ENCODE results near the gene INSRR.

Gene INSRR

DNA sequence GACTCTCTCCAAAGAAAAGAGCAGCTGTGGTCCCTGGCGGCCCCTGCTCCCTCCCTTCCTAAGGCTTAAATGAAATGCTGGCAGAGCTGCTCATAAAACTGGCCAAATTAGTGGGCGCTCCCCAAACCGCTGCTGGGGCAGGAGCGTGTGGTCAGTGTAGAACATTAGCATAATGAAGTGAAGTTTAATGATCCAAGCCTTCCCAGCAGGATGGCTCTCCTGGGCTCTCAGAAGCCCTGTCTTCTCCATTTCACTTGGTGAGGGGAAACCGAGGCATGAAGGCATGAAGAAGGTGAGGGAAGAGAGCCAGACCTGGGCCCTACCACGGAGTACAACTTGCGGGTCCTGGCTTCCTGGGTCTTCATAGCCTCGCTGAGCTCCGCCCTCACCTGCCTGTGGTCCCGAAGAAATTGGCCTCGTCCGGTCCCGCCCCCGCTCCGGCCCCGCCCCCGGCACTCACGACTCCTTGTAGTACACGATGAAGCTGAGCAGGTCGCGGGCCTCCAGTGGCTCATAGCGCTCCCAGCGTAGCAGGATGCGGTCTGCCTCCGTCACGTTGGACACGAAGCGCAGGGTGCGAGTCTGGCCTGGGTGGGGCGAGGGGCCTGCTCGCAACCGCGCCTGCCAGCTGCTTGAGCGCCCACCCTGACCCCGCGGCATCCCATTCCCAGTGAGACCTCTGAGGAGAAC is 10.3 kb downstream of the INSRR start:
- DNase-seq (ENCODE audit: low spot score): no peak

DNA sequence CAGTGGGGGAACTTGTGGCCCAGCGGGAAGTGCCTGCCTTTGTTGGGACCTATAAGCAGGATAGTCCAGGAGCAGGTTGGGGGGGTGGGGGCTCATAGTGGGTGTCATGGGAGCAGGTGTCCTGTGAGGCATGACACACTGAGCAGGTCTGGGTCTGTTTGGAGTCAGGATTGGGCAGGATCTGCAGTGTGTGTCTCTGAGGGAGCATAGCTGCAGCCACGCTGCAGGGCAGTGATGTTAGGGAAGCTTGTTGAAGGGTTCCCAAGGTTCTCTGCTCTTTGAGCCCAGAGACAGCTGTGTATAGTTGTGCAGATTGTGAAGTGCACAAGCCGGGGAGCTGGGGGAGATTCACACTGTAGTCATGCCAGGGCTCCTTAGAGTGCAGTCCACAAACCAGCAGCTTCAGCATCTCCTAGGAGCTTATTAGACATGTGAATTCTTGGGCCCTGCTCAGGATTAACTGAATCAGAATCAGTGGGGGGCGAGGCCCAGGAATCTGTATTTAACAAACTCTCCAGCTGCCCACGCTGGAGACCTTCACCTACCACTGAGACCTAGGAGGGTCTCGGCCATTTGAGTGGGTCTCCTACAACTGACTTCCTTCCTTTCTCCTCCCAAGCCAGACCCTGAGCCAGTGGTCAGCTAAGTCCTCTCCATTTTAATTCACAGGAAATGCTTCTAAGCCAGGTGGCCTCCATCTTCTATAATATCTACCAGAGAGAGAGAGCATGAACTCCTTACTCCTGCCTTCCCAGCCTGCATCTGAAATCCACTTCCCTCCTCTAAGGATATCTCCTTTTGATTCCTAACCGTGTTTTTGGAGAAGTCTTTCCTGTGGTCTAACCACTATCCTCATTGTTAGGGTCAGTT is 11.1 kb downstream of the INSRR start:
- DNase-seq (ENCODE audit: low spot score): no peak

DNA sequence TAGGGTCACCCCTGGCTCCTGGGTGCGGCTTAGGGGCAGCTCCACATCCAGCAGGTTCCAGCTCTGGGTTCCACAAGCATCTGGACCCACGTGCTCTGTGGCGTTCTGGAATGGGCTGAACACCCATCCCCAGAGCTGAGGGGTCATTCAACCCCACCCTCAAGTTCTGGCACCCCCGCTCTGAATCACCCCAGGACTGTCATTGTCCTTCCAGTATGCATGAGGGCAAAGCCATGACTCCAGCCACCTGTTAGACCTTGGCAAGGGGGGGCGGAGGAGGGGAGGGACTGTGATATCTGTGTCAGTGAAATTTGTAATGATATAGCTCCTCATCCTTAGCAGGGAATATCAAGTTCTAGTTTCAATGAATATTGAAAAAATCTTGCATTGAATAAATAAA is 12.3 kb downstream of the INSRR start:
- no peak for DNase-seq (ENCODE audit: low spot score)

DNA sequence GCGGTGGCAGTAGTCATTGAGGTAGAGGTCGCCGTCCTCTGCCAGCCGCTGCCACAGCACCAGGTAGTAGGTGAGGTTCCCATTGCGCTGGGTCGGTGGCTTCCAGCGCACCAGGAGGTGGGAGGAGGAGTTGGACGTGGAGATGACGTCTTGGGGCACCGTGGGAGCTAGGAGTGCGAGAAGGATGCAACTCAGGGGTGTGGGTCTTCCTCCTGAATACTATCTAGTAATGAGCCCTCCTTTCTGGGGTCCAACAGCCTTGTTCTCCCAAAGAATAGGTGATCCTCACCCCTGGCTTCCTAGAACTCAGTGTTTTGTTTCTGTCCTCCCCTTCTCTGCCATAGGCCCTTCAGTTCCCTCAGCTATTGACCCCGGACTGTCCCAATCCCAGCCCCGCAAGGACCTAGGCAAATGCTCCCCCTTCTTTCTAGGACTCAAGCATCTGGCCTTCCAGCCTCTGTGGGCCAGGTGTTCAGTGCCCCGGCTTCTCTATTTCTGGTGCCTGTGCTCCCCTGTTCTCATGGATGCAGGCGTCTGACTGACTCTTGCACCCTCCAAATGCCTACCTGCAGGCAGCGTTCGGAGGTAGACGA is 12.9 kb downstream of the INSRR start:
- DNase-seq (ENCODE audit: low spot score): no peak

DNA sequence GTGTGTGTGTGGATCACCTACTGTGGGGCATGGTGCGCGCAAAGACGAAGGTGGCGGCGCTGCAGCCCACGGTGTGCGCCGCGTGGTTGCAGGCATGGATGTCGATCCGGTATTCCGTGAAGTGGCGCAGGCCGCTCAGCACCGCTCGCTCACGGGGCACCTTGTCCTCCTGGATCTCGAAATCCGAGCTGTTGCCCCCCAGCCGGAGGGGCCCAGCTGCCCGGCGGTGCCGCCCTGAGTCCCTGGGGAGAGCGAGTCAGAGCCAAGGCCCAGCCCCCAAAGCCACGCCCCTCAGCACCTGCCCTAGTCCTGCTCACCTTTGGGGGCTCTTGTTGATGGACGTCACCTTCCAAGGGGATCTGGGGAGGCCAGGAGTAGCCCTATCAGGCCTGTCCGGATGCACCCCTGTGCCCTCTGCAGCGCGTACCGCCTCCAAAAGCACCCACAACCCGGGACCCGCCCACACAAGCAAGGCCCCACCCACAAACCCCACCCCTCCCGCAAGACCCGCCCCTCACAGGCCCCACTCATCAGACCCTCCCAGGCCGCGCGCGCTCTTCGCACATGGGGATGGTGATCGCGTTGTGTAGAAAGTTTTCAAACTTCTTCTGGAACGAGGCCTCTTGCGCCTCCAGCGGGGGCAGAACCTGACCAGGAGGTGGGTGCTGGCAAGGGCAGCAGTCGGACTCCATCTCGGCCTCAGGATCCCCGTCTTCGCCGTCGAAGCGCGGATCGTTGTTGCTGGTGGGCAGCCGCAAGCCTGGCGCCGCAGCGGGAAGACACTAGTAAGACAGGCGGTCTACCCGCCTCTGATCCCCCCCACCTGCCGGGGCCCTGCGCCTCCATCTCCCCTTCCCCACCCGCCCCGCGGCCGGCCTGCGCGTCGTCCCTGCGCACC is 13.6 kb downstream of the INSRR start:
- DNase-seq (ENCODE audit: low spot score): no peak

DNA sequence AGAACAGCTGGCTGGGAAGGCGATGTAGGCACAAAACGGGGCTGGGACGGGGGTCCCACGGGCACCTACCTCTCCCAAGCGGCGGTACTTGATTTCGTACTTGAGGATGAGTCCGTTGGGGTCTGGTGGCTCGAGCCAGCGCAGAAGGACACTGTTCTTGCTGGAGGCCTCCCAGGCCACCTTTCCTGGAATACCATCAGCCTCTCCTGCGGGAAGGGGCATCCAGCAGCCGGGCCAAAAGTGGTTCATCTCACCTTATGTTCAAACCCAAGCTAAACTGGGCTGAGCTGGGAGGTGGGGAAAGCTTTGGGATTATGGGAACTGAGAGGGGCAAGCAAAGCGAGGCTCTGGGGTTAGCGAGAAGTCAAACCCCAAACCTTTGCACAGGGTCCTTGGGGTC is 14.3 kb downstream of the INSRR start:
- DNase-seq (ENCODE audit: low spot score): no peak

DNA sequence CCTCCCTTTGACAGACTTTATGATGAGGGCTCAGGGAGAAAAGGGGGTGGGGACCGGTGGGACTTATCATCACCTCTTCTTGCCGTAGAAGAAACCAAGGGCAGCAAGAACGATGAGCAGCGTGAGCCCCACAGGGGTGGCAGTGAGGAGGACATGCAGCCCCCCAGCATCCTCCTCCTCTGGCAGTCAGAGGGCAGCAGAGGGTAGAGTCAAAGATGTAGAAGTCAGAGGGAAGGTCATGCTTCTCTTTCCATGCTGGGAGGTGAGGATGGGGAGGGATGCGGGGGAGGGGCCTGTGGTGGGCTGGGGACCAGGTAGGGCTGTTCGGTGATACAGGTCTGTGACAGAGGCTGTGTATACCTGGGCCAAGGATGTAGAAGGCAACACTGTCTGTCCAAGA is 14.8 kb downstream of the INSRR start:
- DNase-seq (ENCODE audit: low spot score): no peak

DNA sequence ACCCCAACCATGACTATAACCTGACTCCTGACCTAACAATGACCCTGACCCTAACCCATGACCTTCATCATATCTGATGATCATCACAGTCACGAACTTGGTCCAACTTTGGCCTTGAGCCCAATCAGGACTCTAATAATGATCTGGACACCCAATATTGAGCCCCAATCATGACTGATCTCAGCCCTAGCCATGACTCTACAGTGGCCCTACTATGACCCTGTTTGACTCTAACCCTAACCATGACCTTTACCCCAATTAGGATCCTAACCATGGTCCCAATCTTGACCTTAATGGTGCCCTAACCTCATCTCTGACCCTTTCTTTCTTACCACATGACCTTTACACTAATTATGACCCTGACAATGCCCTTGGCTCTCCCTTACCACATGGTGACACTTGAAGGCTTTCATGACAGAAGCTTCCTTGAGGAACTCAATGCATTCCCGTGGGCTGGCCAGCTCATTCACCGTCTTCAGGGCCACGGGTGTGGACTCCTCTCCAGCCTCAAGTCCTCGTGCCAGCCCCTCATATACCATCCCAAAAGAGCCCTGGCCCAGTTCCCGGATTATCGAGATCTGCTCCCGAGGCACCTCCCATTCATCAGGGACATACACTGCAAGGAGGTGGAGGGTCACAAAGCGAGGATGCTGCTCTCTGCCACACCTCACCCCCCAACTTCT is 16.2 kb downstream of the INSRR start:
- no peak for DNase-seq (ENCODE audit: low spot score)

DNA sequence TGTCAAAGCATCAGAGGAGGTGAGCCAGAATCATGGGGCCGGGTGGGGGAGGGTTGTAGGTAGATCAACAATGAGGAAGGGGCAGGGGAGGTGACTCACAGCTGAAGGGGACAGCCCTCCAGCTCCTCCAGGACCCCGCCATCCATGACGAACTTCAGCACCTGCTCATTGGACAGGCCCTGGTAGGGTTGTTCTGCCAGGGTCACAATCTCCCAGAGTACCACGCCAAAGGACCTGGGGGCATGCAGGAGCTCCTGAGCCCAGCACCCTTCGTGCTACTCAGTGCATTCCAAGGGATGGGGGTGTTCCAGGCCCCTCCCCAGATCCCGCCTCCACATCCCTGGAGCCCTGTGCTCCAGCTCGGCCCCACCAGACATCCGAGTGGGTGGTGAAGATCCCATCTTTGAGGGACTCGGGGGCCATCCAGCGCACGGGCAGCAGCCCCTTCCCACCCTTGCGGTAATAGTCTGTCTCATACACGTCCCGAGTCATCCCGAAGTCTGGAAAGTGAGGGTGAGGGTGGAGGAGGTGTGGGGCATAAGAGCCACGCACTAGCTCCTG is 17.5 kb downstream of the INSRR start:
- DNase-seq (ENCODE audit: low spot score): no peak

DNA sequence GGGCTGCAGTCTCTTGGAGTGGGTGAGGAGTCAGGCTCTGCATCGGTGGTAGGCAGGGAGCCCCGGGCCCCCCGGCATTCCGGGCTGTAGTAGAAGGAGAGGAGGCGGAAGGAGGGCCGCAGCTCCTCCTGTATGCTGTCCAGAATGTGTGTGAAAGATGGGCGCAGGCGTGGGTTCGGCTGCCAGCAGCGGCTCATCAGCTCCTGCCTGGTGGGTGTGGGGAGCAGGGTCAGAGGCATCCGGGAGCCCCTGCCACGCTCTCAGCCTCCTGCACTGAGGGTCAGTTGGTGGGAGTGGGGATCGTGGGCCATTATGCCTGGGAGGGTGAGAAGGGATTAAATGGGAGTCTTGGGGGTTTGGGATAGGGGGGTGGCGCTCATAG is 18.0 kb downstream of the INSRR start:
- no peak for DNase-seq (ENCODE audit: low spot score)

DNA sequence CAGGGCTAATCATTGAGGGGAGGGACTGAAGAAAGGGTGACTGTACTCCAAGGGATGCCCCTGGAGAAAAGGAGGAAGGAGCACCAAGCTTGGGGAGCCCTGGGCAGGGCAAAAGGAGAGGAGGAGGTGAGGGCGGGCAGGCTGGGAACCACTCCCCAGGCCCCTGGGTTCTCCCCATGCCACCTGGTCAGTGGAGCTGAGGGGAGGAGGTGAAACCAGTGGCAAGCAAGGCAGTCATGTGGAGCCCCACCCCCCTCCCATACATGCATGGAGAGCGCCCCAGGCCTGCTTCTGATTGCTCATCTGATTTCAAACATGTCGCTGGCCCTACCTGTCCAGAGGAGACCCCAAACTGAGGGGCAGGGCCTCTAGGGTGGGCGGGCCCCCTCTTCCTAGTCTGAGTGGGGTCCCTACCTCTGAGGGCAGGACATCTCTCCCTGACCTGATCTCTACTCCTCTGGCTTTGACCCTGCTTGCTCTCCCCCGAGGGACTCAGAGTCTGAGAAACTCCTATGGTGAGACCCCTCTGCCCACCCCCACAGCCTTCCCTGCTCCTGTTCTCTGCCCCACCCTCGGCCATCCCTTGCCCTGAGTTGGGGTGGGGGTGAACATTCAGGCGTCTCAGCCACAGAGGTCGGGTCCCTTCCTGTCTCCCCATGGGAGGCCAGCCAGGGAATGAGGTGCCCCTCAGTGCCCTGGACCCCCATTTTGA is 18.6 kb downstream of the INSRR start:
- DNase-seq (ENCODE audit: low spot score): no peak

DNA sequence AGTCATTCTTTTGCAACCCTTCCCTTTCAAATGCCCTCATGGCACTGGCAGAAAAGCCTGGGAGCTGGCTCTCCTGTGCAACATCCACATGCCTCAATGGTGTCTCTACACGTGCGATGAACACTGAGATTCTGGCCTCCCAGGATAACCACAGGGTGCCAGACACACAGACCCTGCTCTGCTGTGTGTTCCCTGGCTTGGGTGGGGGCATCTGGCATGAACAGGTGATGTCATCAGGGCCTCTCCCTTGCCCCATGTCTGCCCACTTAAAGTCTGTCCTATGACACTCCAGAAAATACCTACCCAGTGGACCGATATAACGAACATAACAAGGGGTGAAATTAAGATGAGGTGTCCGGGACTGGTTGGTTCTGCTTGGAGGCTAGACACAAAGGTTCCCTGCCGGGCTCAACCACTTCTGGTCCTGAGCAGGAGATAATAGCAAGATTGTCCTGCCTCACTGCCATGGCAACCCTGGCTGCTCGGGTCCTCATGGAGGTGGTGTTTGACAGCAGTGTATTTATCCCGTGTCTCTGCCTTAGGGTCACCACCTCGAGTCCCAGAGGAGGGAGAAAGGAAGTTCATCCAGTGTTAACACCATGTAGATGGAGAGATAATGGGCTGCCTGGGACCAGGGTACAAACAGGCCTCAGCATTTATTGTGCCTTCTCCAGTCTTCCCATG is 19.3 kb downstream of the INSRR start:
- DNase-seq (ENCODE audit: low spot score): no peak

DNA sequence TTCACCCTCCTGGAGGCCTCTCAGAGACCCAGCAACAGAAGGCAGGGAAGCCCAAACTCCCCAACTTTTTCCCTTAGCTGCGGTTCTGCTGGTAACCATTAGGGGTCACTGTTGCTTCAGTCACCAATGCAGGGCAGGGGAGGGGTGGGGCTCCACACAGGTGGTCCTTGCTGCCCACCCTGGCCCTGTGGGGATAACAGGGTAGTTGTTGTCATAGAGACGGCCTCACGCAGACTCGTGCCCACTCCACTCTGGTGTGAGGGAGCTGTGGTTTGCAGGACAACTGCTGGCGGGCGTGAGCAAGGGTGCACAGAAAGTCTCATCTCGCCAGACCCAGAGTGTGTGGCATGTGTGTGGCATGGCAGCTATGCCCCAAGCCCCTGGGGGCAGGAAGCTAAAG is 19.9 kb downstream of the INSRR start:
- DNase-seq (ENCODE audit: low spot score): no peak

DNA sequence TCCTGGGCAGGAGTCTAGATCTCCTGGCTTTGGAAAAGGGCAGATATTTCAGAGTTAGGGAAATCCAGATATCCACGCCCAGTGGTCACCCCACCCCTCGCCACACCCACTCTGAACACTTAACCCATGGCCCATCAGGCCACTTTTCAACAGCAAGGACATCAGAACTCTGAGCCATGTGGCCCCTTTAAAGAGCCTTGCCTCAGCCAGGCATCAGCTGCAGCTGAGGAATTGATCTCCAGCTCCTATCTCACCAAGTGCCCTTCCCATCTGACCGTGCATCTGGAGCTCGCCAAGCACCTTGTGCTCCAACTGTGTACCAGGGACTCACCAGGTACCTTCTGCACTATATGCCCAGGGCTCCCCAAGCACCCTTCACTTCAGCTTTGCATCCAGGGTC is 22.0 kb downstream of the INSRR start:
- no peak for DNase-seq (ENCODE audit: low spot score)

DNA sequence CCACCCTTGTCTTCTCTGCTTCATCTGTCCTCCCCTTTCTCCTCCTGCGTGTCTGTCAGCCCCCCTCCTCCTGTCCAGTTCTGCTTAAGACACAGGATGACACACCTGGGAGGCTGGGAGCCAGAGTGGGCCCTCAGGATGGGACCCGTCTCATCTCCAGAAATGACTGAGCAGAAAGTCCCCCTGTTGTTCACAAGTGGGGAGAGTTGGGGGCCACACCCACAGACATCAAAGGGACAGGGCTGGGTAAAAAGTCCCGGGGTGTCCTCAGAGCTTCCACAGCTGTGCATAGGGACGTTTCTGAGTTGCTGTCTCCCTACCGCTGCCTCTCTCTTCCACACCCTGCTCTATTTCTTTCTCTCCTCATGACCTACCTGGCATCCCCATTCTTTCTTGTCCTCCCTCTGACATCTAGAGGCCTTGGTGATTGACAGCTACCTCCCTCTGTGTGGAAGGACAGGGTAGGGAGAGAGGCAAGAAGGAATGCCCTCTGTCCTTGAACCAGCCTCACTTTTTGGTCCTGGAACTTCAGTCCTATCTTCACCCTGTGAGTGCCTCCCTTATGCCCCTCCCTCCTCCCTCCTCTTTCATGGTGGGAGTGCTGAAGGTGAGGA is 22.8 kb downstream of the INSRR start:
- DNase-seq (ENCODE audit: low spot score): no peak

DNA sequence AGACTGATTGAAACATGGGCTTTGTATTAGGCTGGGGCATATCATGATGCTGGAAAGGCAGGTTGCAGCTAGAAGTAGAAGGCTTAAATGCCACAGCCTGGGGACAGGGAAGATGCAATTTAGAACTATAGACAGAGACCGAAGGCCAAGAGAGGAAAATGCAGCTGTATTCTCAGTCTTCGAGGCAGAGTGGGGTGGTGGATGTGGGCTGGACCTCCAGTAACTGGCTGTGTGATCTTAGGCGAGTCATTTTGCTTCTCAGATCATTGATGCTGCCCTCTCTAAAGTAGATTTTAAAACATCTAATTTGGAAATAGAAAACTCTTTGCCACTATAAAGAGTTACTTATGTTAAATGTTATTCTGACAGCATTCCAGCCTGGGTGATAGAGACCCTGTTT is 24.6 kb downstream of the INSRR start:
- DNase-seq (ENCODE audit: low spot score): no peak

DNA sequence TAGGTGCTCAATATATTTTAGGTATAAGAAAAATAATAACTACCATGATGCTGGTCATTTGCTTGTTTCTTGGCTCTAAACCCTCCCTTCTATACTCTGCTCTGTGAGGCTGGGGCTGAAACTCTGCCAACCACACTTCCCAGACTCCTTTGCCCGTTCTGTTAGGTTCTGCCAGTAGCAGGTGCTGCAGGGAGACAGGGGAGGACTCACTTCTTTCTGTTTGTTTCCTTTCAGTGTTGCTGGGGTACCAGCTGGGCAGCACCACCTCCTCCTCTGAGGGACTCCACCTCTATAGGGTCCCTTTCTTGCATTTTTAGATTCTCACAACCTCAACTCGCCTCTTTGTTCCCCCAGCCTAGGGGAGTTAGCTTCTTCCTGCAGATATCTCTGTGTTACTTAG is 25.3 kb downstream of the INSRR start:
- no peak for DNase-seq (ENCODE audit: low spot score)

DNA sequence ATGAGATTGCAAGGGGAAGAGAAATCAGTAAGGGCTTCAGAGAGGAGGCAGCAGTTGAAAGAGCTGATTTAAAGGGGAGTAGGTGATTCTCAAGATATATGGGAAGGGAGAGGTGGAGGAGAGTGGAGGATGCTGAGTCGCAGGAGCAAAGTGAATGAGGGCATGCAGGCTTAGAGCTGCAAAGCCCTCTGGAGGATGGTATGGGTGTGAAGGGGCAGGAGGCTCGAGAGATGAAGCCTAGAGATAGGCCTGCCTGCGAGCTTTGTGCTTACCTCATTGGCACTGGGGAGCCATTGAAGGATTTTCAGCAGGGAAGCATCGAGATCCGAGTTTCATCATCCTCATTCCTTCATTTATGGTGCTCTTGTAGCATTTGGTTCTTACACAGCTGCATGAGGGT is 26.5 kb downstream of the INSRR start:
- DNase-seq (ENCODE audit: low spot score): no peak

DNA sequence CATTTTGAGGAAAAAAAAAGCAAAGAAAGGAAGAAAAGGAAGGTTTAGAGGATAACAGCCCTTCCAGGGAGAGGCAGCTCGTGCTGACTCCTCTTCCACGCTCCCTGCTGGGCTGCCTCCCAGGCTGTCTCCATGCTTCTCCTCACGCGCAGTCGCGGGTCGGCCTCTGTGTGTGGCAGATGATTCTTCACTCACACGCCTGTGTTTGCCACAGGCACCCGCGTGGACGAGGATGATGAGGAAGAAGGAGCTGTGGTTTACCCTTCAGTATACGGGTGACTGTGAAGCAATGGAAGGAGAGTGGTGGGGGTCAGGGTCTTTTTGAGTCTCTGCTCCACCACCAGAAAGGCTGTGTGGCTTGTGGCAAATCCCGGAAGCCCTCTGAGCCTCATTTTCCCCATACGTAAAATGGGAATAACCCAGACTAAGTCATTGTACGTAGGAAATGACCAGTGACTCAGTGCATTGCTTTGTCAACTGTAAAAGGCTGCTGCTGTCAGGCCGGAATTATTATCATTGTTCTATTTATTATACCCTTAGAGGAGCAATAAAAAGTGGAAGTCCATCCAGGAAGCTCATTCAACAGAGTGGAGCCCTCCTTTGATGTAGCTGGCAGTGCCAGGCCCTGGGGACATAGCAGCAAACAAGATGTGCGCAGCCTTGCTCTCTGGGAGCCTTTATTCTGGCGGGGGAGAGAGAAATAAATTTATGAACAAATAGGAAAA is 30.4 kb downstream of the INSRR start:
- no peak for DNase-seq (ENCODE audit: low spot score)
